Neural progenitor cell (in vitro differentiated cells): ENCODE results near the gene ZCCHC7. TPM values are rescaled to one million over a fixed set of nuclear protein-coding genes. Genes with fewer than 3 reads are reported as not detected.

Experiments
- DNase-seq: peaks from one replicate; pipeline ENCODE4 v3.0.0-alpha.2; 2016; ENCODE audit warnings: low spot score
- H2AFZ ChIP-seq: fragments of 200-600 bp; sonication (generic); replicated peaks from 2 replicates; pipeline ENCODE4 v1.6.1; 2016; ENCODE audit warnings: antibody characterized with exemption
- H3F3A ChIP-seq: fragments of 200-600 bp; sonication (generic); 2 replicates; pipeline ENCODE4 v1.6.1; 2016; ENCODE audit warnings: antibody characterized with exemption, low read depth
- H3K27ac ChIP-seq: fragments of 200-600 bp; sonication (generic); 2 replicates; pipeline ENCODE4 v1.5.1; 2016; ENCODE audit warnings: mild to moderate bottlenecking
- H3K27me3 ChIP-seq: fragments of 200-600 bp; sonication (generic); 2 replicates; pipeline ENCODE4 v1.6.1; 2016; ENCODE audit warnings: mild to moderate bottlenecking, moderate library complexity
- H3K36me3 ChIP-seq: fragments of 200-600 bp; sonication (generic); 2 replicates; pipeline ENCODE4 v1.5.1; 2016
- H3K4me1 ChIP-seq: fragments of 200-600 bp; sonication (generic); 2 replicates; pipeline ENCODE4 v1.6.1; 2016; ENCODE audit warnings: mixed run types
- H3K4me2 ChIP-seq: fragments of 200-600 bp; sonication (generic); 2 replicates; pipeline ENCODE4 v1.6.1; 2016
- H3K4me3 ChIP-seq: fragments of 200-600 bp; sonication (generic); 2 replicates; pipeline ENCODE4 v1.5.1; 2016
- H3K79me2 ChIP-seq: fragments of 200-600 bp; sonication (generic); 2 replicates; pipeline ENCODE4 v1.6.1; 2016; ENCODE audit warnings: low read depth
- H3K9ac ChIP-seq: fragments of 200-600 bp; sonication (generic); 2 replicates; pipeline ENCODE4 v1.6.1; 2016
- H3K9me3 ChIP-seq: fragments of 200-600 bp; sonication (generic); 2 replicates; pipeline ENCODE4 v1.5.1; 2016; ENCODE audit warnings: low read depth
- H4K20me1 ChIP-seq: fragments of 200-600 bp; sonication (generic); 2 replicates; pipeline ENCODE4 v1.6.1; 2016; ENCODE audit warnings: low read depth
- H3K27ac Mint-ChIP-seq: 3 replicates; pipeline ENCODE4 v1.8.0; 2021; ENCODE audit warnings: mixed read lengths
- H3K27me3 Mint-ChIP-seq: 2 replicates; pipeline ENCODE4 v1.8.0; 2022; ENCODE audit warnings: low read depth, mild to moderate bottlenecking, inconsistent platforms, moderate library complexity, mixed read lengths; ENCODE audit not compliant: insufficient read depth
- H3K36me3 Mint-ChIP-seq: 3 replicates; pipeline ENCODE4 v1.8.0; 2021; ENCODE audit warnings: mixed read lengths
- H3K4me1 Mint-ChIP-seq: 3 replicates; pipeline ENCODE4 v1.8.0; 2021; ENCODE audit warnings: mixed read lengths
- H3K4me3 Mint-ChIP-seq: 3 replicates; pipeline ENCODE4 v1.8.0; 2021; ENCODE audit warnings: mild to moderate bottlenecking, moderate library complexity, mixed read lengths
- H3K9me3 Mint-ChIP-seq: 3 replicates; pipeline ENCODE4 v1.8.0; 2020; ENCODE audit warnings: mixed read lengths
- CTCF ChIP-seq: fragments of 200-600 bp; sonication (generic); IDR thresholded peaks from 2 replicates; pipeline ENCODE4 v1.5.1; 2017; ENCODE audit warnings: antibody characterized with exemption, mild to moderate bottlenecking
- EZH2 ChIP-seq: fragments of 200-600 bp; sonication (generic); IDR thresholded peaks from 2 replicates; pipeline ENCODE4 v1.6.1; 2017; ENCODE audit warnings: antibody characterized with exemption, mild to moderate bottlenecking, moderate library complexity
- EZH2phosphoT487 ChIP-seq: fragments of 200-600 bp; sonication (generic); IDR thresholded peaks from 2 replicates; pipeline ENCODE4 v1.6.1; 2017; ENCODE audit warnings: antibody characterized with exemption
- total RNA-seq: library from RNA; depleted of rRNA; stranded (reverse); fragments of >200 nt; gene quantifications from 2 replicates; pipeline ENCODE4 v1.2.3, GENCODE V29; 2015; ENCODE audit warnings: low replicate concordance

Gene ZCCHC7
- total RNA-seq, 1 donor from 2014 or later: 27.6 TPM

GRCh38 chr9:37149666-37150308 lies 29.4 kb downstream of the ZCCHC7 start:
- Mint-ChIP-seq H3K36me3 (peaks cover 21% of the 10 kb centered on the region), H3K4me1 (peaks cover 53% of the 10 kb centered on the region), H3K27me3 (no peaks in the 10 kb centered on the region), H3K4me3 (peak overlapping the region; percentile 48), H3K9me3 (peaks cover 2% of the 10 kb centered on the region), H3K27ac (peak overlapping the region; percentile 72)
- peaks cover 18% of the 10 kb centered on the region for H3K79me2 ChIP-seq
- H3K36me3 ChIP-seq: no peaks in the 10 kb centered on the region
- H3K9me3 ChIP-seq: no peaks in the 10 kb centered on the region
- H3K4me1 ChIP-seq: peaks cover 51% of the 10 kb centered on the region
- no peaks in the 10 kb centered on the region for H3K27me3 ChIP-seq
- H2AFZ ChIP-seq: no peak overlapping the region
- H3K9ac ChIP-seq: no peak overlapping the region
- TF ChIP-seq CTCF (no peak), EZH2 (no peak), EZH2phosphoT487 (no peak)
- H3K4me2 ChIP-seq: peak overlapping the region; percentile 75
- H3K27ac ChIP-seq: peak overlapping the region; percentile 91
- DNase-seq: peak; percentile 66
- H3K4me3 ChIP-seq: peak overlapping the region; percentile 32
- peaks cover 34% of the 10 kb centered on the region for H3F3A ChIP-seq
- H4K20me1 ChIP-seq: no peaks in the 10 kb centered on the region

GRCh38 chr9:37150415-37150814 lies 30.0 kb downstream of the ZCCHC7 start:
- H3K27ac ChIP-seq: peak overlapping the region; percentile 91
- TF ChIP-seq EZH2phosphoT487 (no peak), CTCF (no peak), EZH2 (no peak)
- DNase-seq: no peak
- no peaks in the 10 kb centered on the region for H3K36me3 ChIP-seq
- no peaks in the 10 kb centered on the region for H4K20me1 ChIP-seq
- no peak overlapping the region for H3K9ac ChIP-seq
- peak overlapping the region; percentile 32 for H3K4me3 ChIP-seq
- H3F3A ChIP-seq: peaks cover 29% of the 10 kb centered on the region
- peak overlapping the region; percentile 75 for H3K4me2 ChIP-seq
- no peak overlapping the region for H2AFZ ChIP-seq
- Mint-ChIP-seq H3K36me3 (peaks cover 23% of the 10 kb centered on the region), H3K9me3 (peaks cover 4% of the 10 kb centered on the region), H3K4me3 (no peak overlapping the region), H3K27ac (peak overlapping the region; percentile 55), H3K4me1 (peaks cover 49% of the 10 kb centered on the region), H3K27me3 (no peaks in the 10 kb centered on the region)
- H3K27me3 ChIP-seq: no peaks in the 10 kb centered on the region
- H3K79me2 ChIP-seq: peaks cover 19% of the 10 kb centered on the region
- H3K4me1 ChIP-seq: peaks cover 46% of the 10 kb centered on the region
- no peaks in the 10 kb centered on the region for H3K9me3 ChIP-seq

GRCh38 chr9:37151812-37152211 lies 31.4 kb downstream of the ZCCHC7 start:
- Histone ChIP-seq H3K27me3 (no peaks in the 10 kb centered on the region), H3K9me3 (no peaks in the 10 kb centered on the region), H3K27ac (no peak overlapping the region), H3F3A (peaks cover 23% of the 10 kb centered on the region), H2AFZ (no peak overlapping the region), H3K4me3 (no peak overlapping the region), H3K4me2 (no peak overlapping the region), H3K36me3 (no peaks in the 10 kb centered on the region), H4K20me1 (no peaks in the 10 kb centered on the region), H3K79me2 (peaks cover 30% of the 10 kb centered on the region), H3K9ac (no peak overlapping the region), H3K4me1 (peaks cover 38% of the 10 kb centered on the region)
- Mint-ChIP-seq H3K27me3 (no peaks in the 10 kb centered on the region), H3K36me3 (peaks cover 29% of the 10 kb centered on the region), H3K4me1 (peaks cover 37% of the 10 kb centered on the region), H3K4me3 (no peak overlapping the region), H3K9me3 (peaks cover 4% of the 10 kb centered on the region), H3K27ac (no peak overlapping the region)
- TF ChIP-seq EZH2 (no peak), EZH2phosphoT487 (no peak), CTCF (no peak)
- no peak for DNase-seq
